Activated CD8-positive, alpha-beta memory T cell treated with anti-CD3 and anti-CD28 coated beads for 1 hour (primary cell): Measurements from ENCODE around the gene PNKD.

ENCODE experiments used
- DNase-seq, 2 donors: peaks; one replicate each; pipeline ENCODE4 v3.0.0-alpha.2; 2020; ENCODE audit warnings: low read depth in 1 of 2; ENCODE audit errors: extremely low read depth in 1 of 2

The PNKD gene

GRCh38 chr2:218334531-218334930 lies 64.2 kb downstream of the PNKD start:
- DNase-seq = no peak

GRCh38 chr2:218340656-218341055 lies 70.3 kb downstream of the PNKD start:
- no peak for DNase-seq

GRCh38 chr2:218341381-218341780 lies 71.1 kb downstream of the PNKD start:
- no peak for DNase-seq

- no peak for DNase-seq
Measured at GRCh38 chr2:218342837-218343236, 72.5 kb downstream of the PNKD start.

- DNase-seq = no peak
Measured at GRCh38 chr2:218343591-218343990, 73.3 kb downstream of the PNKD start.

- DNase-seq = no peak
Measured at GRCh38 chr2:218344090-218344754, 73.9 kb downstream of the PNKD start.

GRCh38 chr2:218344755-218345417 lies 74.6 kb downstream of the PNKD start:
- DNase-seq = no peak

- DNase-seq = no peak
Measured at GRCh38 chr2:218345491-218346236, 75.3 kb downstream of the PNKD start.

GRCh38 chr2:218347172-218347571 lies 76.9 kb downstream of the PNKD start:
- no peak for DNase-seq

- no peak for DNase-seq
Measured at GRCh38 chr2:218354045-218354444, 83.7 kb downstream of the PNKD start.

GRCh38 chr2:218354850-218355443 lies 84.6 kb downstream of the PNKD start:
- DNase-seq = no peak

- no peak for DNase-seq
Measured at GRCh38 chr2:218357236-218358177, 87.2 kb downstream of the PNKD start.

- no peak for DNase-seq
Measured at GRCh38 chr2:218360453-218360852, 90.1 kb downstream of the PNKD start.

GRCh38 chr2:218362606-218363005 lies 92.3 kb downstream of the PNKD start:
- no peak for DNase-seq

- no peak for DNase-seq
Measured at GRCh38 chr2:218363736-218364135, 93.4 kb downstream of the PNKD start.

- no peak for DNase-seq
Measured at GRCh38 chr2:218364196-218364595, 93.9 kb downstream of the PNKD start.

GRCh38 chr2:218366621-218367414 lies 96.5 kb downstream of the PNKD start:
- no peak for DNase-seq

GRCh38 chr2:218367415-218368149 lies 97.3 kb downstream of the PNKD start:
- peak; percentile 39 to 57 for DNase-seq

GRCh38 chr2:218368150-218368528 lies 97.8 kb downstream of the PNKD start:
- no peak for DNase-seq
